DMS 273 treated with DMSO at 0.1 percent for 48 hours (cell line): ENCODE results near the gene UPK2.

ENCODE experiments used
- DNase-seq: peaks from one replicate; lab custom pipeline; 2025; lab: John Stamatoyannopoulos, UW

The UPK2 gene

DNA sequence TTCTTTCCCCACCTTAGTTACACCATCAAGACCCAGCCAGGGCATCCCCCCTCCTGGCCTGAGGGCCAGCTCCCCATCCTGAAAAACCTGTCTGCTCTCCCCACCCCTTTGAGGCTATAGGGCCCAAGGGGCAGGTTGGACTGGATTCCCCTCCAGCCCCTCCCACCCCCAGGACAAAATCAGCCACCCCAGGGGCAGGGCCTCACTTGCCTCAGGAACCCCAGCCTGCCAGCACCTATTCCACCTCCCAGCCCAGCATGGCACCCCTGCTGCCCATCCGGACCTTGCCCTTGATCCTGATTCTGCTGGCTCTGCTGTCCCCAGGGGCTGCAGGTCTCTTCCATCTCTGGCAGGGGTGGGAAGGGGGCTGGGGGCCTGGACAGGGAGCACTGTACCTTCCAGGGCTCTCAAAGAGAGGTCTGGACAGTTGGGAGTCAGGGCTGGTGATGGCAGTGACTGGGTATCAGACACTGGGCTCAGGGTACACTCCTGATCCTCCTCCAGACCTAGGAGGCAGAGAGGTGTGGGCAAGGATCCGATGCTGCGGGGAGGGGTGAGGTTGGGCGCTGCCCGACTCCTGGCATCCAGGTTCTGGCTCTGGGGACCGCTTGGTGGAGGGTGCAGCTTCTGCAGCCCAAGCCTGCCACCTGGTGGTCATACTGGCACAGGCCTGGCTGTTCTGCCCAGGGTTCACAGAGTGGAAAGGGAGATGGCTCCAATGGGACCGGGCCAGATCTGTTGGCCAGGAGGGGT, at the start of gene UPK2:
TSS of gene UPK2 (plus strand) at position 205 of the 753 bp plus-strand sequence. CDS start at position 258, 53 bp downstream.
- peak; percentile 6 for DNase-seq

DNA sequence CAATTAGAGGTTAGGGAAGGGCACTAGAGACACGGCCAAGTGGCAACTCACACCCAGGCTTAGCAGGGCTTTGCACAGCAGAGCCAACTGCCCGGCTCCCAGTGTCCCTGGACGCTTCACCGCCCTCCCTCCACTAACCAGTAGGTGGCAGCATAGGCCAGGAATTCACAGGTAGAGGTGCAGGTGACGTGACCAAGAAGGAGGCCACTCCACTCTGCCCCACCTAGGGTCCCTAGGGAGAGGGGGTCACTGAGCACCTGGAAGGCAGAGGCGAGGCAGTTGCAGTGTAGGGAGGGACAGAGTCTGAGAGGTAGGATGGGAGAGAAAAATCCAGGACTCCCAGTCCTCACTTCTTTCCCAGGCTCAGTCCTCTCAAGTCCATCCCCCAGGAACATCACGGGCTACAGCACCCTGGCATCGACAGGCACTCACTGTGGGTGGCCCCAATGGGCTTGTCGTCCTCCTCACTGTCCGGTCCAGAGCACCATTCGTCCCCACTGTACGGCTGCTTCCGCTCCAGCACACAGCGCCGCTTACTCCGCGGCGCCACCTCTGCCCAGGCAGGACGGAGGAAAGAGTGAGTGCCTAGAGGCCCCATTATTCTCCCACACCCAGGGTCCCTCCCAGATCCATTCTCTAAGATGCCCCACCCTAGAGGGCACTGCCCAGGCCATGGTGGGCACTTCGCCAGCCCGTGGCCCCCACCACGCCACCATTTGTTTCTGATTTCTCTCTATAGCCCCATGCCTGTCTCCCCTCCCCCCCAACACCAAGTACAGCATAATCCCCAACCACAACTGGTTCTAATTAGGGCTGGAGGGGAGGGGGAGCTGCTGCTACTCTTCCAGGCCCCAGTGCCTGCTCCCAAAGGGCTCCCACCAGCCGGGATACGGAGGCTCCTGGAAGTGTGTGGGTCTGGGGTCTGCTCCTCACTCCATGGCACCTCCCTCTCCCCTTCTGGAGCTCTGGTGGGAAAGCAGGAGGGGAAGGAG, 48.8 kb upstream of the UPK2 start:
- DNase-seq = no peak

DNA sequence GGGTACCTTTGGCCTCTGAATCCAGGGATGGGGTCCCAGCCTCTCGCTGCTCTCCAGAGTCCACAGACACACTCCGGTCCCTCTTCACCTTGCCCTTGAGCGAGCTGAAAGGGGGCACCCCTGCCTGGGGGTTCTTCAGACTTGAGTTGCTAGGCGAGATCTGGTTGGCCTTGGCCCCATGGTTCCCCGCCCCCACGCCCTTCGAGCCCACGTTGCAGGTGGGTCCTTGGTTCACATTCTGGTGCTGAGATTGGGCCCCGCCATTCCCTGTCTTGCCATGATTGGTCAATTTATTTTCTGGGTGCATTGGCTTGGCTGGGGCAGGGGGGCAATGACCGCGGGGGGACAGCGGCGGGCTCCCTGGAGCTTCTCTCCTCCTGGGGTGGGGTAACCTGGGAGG, 47.8 kb upstream of the UPK2 start:
- DNase-seq = no peak

DNA sequence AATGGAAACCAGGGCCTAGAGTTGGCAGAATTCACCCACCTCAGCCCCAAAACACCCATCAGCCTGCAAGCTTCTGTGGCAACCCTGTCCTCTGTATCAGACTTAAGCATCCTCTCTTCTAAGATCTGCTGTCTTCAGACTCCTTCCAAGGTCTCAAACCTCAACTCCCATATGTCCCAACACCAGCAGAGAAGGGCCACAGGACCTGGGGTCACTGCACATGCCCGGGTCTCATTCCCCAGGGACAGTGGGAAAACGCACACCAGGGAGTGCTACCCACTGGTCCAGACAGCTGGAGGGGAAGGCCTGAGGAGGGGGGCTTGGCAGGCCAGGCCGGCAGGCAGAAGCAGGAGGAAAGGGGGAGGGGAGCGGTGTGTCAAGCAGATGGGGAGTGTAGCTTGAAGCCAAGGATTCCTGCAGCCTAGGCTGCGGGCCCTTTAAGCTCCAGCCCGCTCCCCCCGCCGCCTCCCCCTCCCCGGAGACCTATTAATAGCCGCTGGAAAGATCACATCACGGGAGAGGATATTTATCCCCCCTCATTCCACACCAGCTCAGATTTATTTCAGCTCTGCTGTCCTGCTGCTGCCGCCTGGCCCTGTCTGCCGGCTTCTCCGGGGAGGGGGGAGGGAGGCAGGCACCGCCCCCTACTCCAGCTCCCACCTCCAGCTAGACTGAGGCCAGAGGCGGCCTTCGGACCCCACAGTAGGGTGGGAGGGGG, 47.0 kb upstream of the UPK2 start:
- DNase-seq = peak; percentile 83

DNA sequence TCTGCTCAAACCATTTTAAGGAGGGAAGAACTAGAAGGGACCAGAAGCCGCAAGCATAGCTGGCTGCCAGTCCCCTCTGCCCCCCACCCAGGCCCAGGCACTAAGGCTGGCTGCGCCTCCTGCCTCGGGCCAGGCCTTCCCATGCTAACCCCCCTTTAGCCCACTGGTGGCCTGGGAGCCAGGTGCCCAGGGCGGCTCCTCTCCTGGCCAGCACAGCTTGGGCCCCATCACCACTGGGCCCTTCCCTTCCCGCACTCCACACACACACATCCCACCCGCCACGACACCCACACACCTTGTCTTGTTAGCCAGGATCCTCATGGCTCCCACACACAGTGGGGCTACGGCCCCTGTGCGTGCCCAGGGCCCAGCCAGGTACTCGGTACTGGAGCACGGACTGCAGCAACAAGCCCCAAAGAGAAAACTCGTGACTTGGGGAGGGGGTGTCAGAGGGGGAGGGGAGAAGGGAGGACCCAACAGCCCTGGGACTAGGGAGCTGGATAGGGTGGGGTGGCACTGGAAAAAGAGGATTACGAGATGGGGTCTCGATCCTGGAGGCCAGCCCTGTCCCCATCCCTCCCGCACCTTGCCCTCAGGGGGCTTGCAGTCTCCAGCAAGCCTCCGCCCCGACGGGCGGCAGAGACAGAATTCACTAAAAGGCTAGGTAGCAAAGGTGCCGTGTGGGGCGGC, 46.3 kb upstream of the UPK2 start:
- no peak for DNase-seq

GRCh38 chr11:118910309-118911112, 45.6 kb upstream of the UPK2 start:
- DNase-seq = no peak

DNA sequence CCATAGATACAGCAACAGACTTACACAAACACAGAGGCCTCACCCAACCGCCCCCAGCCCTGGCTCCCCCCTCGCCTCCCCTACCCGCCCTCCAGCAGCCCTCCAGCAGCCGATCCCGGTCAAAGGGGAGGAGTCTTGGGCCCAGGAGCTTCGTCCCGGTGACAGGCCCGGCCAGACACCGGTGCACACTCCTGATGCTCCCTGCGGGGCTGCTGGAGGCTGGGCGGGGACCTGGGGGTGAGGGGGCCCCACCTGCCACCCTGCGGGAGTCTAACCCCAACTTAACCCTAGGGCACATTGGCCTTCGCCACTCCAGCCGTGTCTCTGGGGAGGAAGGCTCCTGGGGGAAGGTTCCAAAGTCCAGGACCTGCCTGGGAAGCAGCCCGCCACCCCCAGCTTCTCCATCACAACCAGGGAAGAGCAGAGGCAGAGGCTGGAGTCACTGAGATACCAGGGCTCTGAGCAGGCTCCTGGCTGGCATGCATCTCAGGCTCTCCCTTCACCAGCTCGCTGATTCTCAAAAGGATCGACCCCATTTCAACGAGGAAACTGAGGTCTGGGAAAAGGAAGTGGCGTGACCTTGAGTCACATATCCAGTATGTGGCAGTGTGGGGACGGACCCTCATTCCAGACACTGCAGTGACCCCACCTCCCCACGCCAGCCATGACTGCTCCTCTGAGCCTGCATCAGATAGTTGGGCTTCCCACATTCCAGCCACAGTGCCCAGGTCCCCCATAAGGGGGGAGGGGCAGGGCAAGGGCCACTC, 44.8 kb upstream of the UPK2 start:
- DNase-seq = no peak

DNA sequence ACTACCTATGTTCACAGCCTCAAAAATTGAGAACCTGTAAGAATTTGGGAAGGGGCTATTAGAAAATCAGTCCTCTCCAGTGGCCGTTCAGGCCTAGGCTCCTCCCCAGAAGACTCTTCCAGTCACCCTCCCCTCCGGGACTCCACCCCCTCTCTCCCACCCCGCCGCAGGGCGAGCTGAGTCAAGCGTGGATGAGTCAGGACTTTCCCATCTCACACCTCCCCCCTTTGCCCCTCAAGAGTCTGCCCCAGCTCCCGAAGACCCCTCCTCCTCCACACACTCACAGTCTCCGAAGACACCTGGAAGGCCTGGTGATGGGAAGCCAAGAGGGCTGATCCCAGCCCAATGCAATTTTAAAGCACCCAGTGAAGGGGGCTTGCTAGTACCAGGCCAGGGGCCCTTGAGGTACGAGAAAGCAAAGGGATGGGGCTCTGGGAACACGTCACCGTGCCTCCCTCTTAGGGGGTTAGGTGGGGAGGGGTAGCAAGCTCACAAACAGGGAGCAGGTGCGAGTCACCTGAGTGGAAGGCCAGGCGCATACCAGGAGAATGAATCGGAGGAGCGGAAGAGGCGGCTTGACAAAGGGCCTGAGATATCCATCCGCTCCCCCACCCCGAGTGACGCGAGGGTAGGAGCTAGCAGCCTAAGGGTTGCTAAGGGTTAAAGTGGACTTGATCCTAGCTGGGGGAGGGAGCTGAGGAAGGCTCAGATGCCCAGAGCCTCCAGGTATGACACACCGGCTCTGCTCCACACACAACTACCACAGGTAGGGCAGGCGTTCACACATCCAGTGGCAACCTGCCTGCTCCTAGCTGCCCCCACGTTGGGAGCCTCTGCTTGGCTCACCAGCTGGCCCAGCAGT, 44.0 kb upstream of the UPK2 start:
- DNase-seq = no peak

- DNase-seq = no peak
Measured at GRCh38 chr11:118912742-118913410, 43.2 kb upstream of the UPK2 start.

- DNase-seq = no peak
Measured at GRCh38 chr11:118913411-118914125, 42.5 kb upstream of the UPK2 start.

DNA sequence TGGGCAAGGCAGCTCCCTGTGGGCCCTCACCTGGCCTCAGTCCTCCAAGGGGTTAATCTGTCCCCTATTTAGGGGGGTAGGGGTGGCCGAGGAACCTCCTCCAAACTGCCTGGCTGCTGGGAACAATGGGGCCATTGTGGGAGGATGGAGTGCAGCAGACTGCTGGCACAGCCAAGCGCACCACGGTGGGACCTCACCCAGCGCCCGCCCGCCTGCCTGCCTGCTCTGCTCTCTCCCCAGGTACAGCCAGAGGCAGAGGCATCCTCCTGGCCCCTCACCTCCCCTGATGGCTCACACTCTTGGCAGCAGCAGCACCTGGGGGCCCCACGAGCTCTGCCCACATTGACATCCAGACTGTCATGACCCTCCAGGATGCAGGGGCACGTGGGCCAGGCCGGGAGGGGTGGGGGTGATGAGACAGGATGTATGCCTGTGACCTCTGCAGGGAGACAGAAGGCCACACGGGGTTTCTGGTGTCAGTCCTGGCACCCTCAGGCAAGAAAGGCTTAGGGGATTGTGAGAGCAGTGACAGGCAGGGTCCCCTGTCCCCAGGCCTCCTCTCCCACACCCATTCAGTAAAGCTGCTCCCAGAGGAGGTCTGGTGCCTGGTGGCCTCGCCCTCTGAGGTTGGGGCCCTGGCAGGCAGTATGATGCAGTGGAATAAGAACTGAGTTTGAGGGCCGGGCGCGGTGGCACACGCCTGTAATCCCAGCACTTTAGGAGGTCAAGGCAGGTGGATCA, 41.8 kb upstream of the UPK2 start:
- DNase-seq = no peak

DNA sequence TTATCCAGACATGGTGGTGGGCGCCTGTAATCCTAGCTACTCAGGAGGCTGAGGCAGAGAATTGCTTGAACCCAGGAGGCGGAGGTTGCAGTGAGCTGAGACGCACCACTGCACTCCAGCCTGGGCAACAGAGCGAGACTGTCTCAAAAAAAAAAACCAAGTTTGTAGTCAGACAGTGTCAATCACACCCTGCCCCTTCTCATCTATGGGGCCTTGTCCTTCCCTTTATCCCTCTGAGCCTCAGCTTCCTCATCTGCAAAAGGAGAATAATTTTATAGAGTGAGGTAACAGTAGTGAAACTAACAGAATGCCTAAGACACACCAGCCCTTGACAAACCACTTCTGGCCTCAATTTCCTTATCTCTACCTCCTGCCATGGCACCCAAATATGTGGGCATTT, 41.1 kb upstream of the UPK2 start:
- no peak for DNase-seq

DNA sequence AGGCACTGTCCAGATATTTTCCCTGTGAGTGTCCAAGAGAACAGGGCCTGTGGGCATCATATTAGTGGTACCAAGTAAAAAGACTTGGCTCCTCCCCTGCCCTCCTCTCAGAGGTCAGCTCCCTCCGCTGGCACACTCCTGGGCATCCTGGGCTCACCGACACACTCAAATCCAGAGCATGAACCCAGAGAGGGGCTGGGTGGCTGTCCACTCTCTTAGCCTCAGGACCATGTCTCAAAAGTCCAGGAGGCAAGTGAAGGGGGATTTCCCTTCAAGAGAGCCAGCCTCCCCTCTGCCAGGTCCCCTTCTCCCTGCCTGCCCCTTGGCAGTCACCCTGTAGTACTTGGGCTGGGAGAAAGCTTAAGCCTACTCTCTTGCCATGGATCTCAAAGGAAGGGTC, 40.7 kb upstream of the UPK2 start:
- no peak for DNase-seq

- peak; percentile 22 for DNase-seq
Measured at GRCh38 chr11:118915941-118916841, 39.9 kb upstream of the UPK2 start.

DNA sequence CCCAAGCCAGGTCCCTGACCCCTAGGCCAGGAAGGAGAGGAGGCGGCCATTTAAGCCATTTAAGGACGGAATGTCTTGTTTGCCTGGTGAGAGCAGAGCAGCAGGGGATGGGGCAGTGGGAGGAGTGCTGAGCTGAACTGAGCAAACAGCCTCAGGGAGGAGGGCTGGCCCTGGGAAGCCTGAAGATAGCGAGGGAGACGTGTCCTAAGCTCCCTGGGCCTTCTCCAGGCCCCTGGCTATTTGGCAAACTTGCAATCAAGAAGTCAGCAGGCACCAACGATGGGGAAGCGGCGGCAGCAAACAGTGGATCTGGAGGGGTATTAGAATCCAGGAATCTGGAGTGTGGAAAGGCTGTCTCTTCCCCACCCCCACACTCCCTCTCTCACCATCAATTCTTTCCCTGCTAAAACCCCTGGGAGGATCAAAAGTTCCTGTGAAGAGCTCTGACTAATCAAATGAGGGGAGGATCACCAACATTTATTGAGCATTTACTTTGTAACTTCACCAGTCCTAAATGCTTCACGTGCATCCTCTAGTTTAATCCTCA, 39.2 kb upstream of the UPK2 start:
- no peak for DNase-seq
